Chondrocyte (in vitro differentiated cells): Measurements from ENCODE around the gene TRIM29. TPM values are rescaled to one million over a fixed set of nuclear protein-coding genes. Genes with fewer than 3 reads are reported as not detected.

Experiments
- DNase-seq: peaks from one replicate; pipeline ENCODE4 v3.0.0; 2021; ENCODE audit warnings: mixed read lengths, low spot score
- H3K27ac Mint-ChIP-seq: one replicate; pipeline ENCODE4 v1.8.0; 2021; ENCODE audit warnings: mild to moderate bottlenecking, moderate library complexity, mixed read lengths; ENCODE audit not compliant: unreplicated experiment
- H3K27me3 Mint-ChIP-seq: 2 replicates; pipeline ENCODE4 v1.8.0; 2021; ENCODE audit warnings: low read depth, mixed read lengths
- H3K36me3 Mint-ChIP-seq: 2 replicates; pipeline ENCODE4 v1.8.0; 2021; ENCODE audit warnings: low read depth, mixed read lengths
- H3K4me1 Mint-ChIP-seq: 2 replicates; pipeline ENCODE4 v1.8.0; 2021; ENCODE audit warnings: low read depth, mild to moderate bottlenecking, mixed read lengths
- H3K4me3 Mint-ChIP-seq: one replicate; pipeline ENCODE4 v1.8.0; 2021; ENCODE audit warnings: mild to moderate bottlenecking, moderate library complexity, mixed read lengths; ENCODE audit not compliant: unreplicated experiment
- H3K9me3 Mint-ChIP-seq: 2 replicates; pipeline ENCODE4 v1.8.0; 2021; ENCODE audit warnings: low read depth, mixed read lengths
- total RNA-seq: library from RNA; stranded (reverse); gene quantifications from 3 replicates; pipeline ENCODE4 v1.2.1, GENCODE V29; 2021
- TF ChIP-seq, protein P1 (sequence below): fragments of 200-600 bp; sonication (generic); IDR thresholded peaks from 2 replicates; pipeline ENCODE4 v1.5.0; 2021; ENCODE audit warnings: antibody characterized with exemption, mild to moderate bottlenecking, moderate library complexity

The TRIM29 gene
- total RNA-seq, 1 donor from 2014 or later, result not detected

DNA sequence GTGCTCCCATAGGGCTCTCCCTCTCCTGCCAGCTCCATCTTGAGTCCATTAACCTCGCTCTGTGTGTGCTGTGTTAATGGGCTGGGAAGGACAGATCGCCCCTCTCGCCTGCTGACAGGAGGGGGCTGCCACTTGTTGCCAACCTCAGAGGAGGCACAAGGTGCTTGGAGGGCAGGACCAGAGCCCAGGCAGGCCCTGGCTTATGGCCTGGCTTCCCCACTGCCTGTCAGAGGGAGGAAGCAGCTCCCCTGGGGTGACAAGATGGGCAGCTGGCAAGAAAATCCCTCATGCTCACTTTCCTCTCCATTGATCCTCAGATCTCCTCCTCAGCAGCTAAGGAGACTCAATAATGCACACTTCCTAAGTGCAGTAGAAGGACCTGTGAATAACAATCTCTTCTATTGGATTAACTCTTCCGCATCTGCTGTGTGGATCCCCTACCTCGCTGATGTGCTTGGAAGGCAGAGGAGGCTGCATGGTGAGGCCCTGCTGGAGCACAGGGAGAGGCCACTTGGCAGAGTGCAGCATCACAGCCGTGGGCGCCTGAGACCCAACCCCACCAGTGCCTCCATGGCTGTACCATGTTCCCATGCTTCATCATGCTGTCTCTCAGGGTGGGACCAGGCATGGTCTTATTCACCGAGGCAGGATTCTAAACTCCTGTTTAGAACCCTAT lies 70.3 kb downstream of the TRIM29 start:
- H3K4me1 Mint-ChIP-seq, result no peaks in the 10 kb centered on the region
- no peak overlapping the region for H3K4me3 Mint-ChIP-seq
- no peak for DNase-seq
- H3K36me3 Mint-ChIP-seq, result no peaks in the 10 kb centered on the region
- TF ChIP-seq, protein P1, sequence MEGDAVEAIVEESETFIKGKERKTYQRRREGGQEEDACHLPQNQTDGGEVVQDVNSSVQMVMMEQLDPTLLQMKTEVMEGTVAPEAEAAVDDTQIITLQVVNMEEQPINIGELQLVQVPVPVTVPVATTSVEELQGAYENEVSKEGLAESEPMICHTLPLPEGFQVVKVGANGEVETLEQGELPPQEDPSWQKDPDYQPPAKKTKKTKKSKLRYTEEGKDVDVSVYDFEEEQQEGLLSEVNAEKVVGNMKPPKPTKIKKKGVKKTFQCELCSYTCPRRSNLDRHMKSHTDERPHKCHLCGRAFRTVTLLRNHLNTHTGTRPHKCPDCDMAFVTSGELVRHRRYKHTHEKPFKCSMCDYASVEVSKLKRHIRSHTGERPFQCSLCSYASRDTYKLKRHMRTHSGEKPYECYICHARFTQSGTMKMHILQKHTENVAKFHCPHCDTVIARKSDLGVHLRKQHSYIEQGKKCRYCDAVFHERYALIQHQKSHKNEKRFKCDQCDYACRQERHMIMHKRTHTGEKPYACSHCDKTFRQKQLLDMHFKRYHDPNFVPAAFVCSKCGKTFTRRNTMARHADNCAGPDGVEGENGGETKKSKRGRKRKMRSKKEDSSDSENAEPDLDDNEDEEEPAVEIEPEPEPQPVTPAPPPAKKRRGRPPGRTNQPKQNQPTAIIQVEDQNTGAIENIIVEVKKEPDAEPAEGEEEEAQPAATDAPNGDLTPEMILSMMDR, result no peak
- H3K27ac Mint-ChIP-seq, result no peak overlapping the region
- no peaks in the 10 kb centered on the region for H3K9me3 Mint-ChIP-seq
- peaks cover 30% of the 10 kb centered on the region for H3K27me3 Mint-ChIP-seq

DNA sequence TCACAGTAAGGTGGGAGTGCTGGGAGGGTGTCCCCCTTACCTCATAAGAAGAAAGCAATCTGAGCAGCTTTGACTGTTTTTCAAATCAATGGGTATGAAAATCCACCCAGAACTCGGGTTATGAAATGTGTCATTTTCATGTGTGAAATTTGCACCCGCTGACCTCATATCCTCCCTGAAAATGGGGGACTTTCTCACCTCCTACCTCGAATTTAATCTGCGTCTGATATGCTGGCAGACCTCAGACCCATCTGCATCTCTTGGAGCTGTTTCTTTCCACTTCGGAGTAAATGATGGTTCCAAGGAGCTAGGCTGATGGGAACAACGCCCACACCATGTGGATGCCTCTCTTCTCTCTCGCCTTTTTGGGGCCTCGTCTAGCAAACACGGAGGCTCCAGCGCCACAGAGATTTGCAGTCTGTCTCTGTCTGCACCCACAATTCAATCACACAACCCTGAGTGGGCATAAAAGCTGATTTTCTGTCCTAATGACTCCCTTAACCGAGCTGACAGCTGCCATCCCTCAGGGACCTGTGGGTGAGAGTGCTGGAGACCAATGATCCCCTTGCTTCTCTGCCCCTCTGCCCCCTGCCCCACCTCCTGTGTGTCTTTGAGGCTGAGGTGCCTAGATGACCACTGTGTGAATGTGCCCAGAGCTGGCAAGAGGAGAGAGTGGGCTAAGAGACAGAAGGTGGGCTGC lies 71.0 kb downstream of the TRIM29 start:
- Mint-ChIP-seq H3K4me1 (peaks cover 6% of the 10 kb centered on the region), H3K27me3 (peaks cover 25% of the 10 kb centered on the region), H3K36me3 (no peaks in the 10 kb centered on the region), H3K9me3 (no peaks in the 10 kb centered on the region), H3K27ac (no peak overlapping the region), H3K4me3 (no peak overlapping the region)
- TF ChIP-seq, protein P1, result no peak
- no peak for DNase-seq

DNA sequence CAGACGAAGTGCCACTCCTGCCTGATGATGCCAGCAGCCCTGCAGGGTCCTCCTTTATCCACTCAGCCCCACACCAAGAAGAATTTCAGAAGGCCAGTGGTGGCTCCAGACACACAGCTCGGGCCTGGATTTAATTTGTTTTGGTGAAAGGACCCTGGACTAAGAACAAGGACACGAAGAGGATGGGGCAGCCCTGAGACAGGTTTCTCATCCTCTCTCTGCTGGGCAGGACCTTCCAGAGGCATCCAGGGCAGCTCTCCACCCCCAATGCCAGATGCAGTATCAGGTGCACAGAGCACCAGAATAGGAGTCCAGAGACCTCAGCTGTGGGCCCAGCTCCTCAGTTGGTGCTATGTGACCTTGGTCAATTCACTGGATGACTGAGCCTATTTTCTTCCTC lies 72.0 kb downstream of the TRIM29 start:
- Mint-ChIP-seq H3K4me3 (no peak overlapping the region), H3K9me3 (no peaks in the 10 kb centered on the region), H3K4me1 (peaks cover 14% of the 10 kb centered on the region), H3K27ac (no peak overlapping the region), H3K36me3 (no peaks in the 10 kb centered on the region), H3K27me3 (peaks cover 25% of the 10 kb centered on the region)
- DNase-seq, result no peak
- TF ChIP-seq, protein P1, result no peak

DNA sequence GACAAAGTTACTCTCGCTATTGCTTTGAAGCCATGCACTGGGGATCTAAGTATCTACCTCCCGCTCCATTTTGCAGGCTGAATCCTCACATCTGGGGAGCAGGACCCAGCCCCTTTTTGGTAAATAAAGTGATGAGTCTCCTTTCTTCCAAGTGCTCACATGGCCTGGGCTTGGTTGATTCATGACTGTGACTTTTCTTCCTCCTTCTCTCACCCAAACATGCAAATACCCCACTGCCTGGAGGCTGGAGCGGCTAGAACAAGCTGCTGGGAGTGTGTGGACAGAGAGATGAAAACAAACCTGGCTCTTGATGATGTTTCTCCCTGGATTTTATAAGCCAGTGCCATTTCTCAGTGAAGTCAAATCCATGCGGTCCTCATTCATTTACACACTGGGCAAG lies 72.7 kb downstream of the TRIM29 start:
- Mint-ChIP-seq H3K27me3 (peaks cover 25% of the 10 kb centered on the region), H3K36me3 (no peaks in the 10 kb centered on the region), H3K4me3 (no peak overlapping the region), H3K9me3 (no peaks in the 10 kb centered on the region), H3K27ac (no peak overlapping the region), H3K4me1 (peaks cover 17% of the 10 kb centered on the region)
- DNase-seq, result no peak
- TF ChIP-seq, protein P1, result no peak

DNA sequence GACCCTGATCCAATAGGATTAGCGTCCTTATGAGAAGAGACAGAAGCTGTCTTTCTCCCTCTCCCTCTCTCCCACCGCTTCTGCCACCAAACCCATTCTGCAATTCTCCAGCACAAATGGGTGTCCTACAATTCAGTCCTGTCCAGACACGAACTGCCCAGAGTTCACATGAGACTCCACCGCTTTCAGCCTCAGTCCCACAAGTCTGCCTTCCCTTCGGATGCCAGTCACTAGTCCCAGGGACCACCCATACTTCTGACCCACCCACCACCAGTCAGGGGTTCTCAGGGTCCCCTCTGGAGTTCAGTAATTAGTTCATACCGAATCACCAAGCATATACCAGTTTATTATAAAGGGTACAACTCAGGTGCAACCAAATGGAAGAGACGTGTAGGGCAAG lies 73.6 kb downstream of the TRIM29 start:
- no peak overlapping the region for H3K27ac Mint-ChIP-seq
- no peak overlapping the region for H3K4me3 Mint-ChIP-seq
- TF ChIP-seq, protein P1, result no peak
- no peak for DNase-seq
- no peaks in the 10 kb centered on the region for H3K36me3 Mint-ChIP-seq
- no peaks in the 10 kb centered on the region for H3K9me3 Mint-ChIP-seq
- peaks cover 17% of the 10 kb centered on the region for H3K4me1 Mint-ChIP-seq
- peaks cover 25% of the 10 kb centered on the region for H3K27me3 Mint-ChIP-seq
